HG03280 (cell line): ENCODE data around the gene HSF5.

Experiments used
- ATAC-seq: cut with Tn5 transposase; IDR thresholded peaks from one replicate; pipeline ENCODE4 v1.9.1; 2021; ENCODE audit warnings: mild to moderate bottlenecking, moderate library complexity; ENCODE audit not compliant: unreplicated experiment

HSF5 gene

DNA sequence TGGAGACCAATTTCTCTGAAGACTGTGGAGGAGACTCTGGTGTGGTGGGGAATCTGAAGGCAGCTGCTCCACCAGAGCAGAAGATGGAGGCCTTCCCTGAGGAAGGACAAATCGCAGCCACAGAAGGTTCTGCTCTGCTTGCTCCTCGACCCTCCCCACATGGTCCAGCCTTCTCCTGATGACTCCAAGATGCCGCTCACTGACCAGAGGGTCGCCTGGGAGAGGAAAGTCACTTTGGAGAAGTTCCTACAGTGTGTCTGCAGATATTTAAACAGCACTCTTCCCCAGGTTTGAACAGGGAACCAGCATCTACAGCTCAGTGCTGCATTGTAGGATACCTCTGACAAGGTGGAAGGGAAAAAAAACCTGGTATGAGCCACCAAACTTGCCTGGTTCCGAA, 115.2 kb downstream of the HSF5 start:
- no peak for ATAC-seq

GRCh38 chr17:58371300-58371950, 116.8 kb downstream of the HSF5 start:
- no peak for ATAC-seq

DNA sequence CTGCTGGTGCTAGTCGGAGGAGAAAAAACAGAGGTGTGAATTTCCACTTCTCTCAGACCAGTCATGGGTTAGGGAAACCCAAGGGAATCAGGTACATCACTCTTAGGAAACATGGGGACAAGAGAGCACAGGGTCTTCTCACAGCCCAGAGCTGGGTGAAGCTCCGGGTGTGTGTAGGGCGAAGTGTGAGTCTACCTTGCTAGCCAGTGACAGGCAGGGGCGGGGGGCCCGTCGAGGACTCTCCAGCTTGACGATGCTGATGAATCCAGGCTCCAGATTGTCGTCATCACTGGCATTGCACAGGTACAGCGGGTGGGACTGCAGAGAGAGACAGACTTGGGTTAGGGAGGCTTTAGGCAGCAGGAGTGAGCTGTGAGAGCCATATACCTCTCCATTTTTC, 117.5 kb downstream of the HSF5 start:
- ATAC-seq, result no peak

- ATAC-seq, result no peak
Measured at GRCh38 chr17:58370309-58370708, 117.9 kb downstream of the HSF5 start.
